ENCODE measurements around the gene KCNQ4. TPM values are rescaled to one million over a fixed set of nuclear protein-coding genes. Genes with fewer than 3 reads are reported as not detected.
A peak's percentile ranks its signal among the peaks of the same experiment; 100 is the strongest.

The KCNQ4 gene
- total RNA-seq, 6 experiments from 2014 or later = 0.05 TPM; not detected in 5

- no peaks in the 10 kb centered on the region for H3K36me3 Mint-ChIP-seq (ENCODE audit: low read depth)
- no peak overlapping the region for H3K4me3 Mint-ChIP-seq
- TF ChIP-seq CTCF (IDR thresholded peaks at IDR 0.05) = peak; percentile 93
- DNase-seq = peak; percentile 64
- no peaks in the 10 kb centered on the region for H3K9me3 Mint-ChIP-seq
- peaks cover 11% of the 10 kb centered on the region for H3K27me3 Mint-ChIP-seq (ENCODE audit: insufficient read depth)
- H3K27ac Mint-ChIP-seq = no peak overlapping the region
- H3K4me1 Mint-ChIP-seq (ENCODE audit: low read depth) = peaks cover 23% of the 10 kb centered on the region
These were observed 65.1 kb downstream of the KCNQ4 start for GRCh38 chr1:40848530-40849189.

GRCh38 chr1:40849801-40850592 lies 66.4 kb downstream of the KCNQ4 start:
- H3K27me3 Mint-ChIP-seq (ENCODE audit: insufficient read depth) = peaks cover 5% of the 10 kb centered on the region
- no peaks in the 10 kb centered on the region for H3K9me3 Mint-ChIP-seq
- DNase-seq = peak; percentile 35
- H3K36me3 Mint-ChIP-seq (ENCODE audit: low read depth) = no peaks in the 10 kb centered on the region
- no peak overlapping the region for H3K4me3 Mint-ChIP-seq
- peaks cover 23% of the 10 kb centered on the region for H3K4me1 Mint-ChIP-seq (ENCODE audit: low read depth)
- no peak overlapping the region for H3K27ac Mint-ChIP-seq
- peak; percentile 97 for TF ChIP-seq CTCF (IDR thresholded peaks at IDR 0.05)

GRCh38 chr1:40851643-40852042 lies 68.1 kb downstream of the KCNQ4 start:
- H3K36me3 Mint-ChIP-seq (ENCODE audit: low read depth) = no peaks in the 10 kb centered on the region
- peaks cover 2% of the 10 kb centered on the region; the same call in 1 of the 2 replicates for H3K27me3 Mint-ChIP-seq (ENCODE audit: insufficient read depth)
- peaks cover 23% of the 10 kb centered on the region for H3K4me1 Mint-ChIP-seq (ENCODE audit: low read depth)

GRCh38 chr1:40853113-40853884 lies 69.7 kb downstream of the KCNQ4 start:
- H3K27me3 Mint-ChIP-seq (ENCODE audit: insufficient read depth) = peaks cover 3% of the 10 kb centered on the region
- H3K36me3 Mint-ChIP-seq (ENCODE audit: low read depth) = no peaks in the 10 kb centered on the region
- peaks cover 12% of the 10 kb centered on the region; the same call in 1 of the 2 replicates for H3K4me1 Mint-ChIP-seq (ENCODE audit: low read depth)
- no peak overlapping the region for H3K27ac Mint-ChIP-seq
- TF ChIP-seq CTCF (IDR thresholded peaks at IDR 0.05) = no peak
- no peaks in the 10 kb centered on the region for H3K9me3 Mint-ChIP-seq
- H3K4me3 Mint-ChIP-seq = no peak overlapping the region
- DNase-seq = no peak

More at GRCh38 chr1:40851643-40852042, 68.1 kb downstream of the KCNQ4 start:
- DNase-seq = no peak
- no peak overlapping the region for H3K27ac Mint-ChIP-seq
- no peak for TF ChIP-seq CTCF (IDR thresholded peaks at IDR 0.05)
- no peak overlapping the region for H3K4me3 Mint-ChIP-seq
- no peaks in the 10 kb centered on the region for H3K9me3 Mint-ChIP-seq

GRCh38 chr1:40853885-40854170 lies 70.2 kb downstream of the KCNQ4 start:
- H3K36me3 Mint-ChIP-seq (ENCODE audit: low read depth) = no peaks in the 10 kb centered on the region
- no peaks in the 10 kb centered on the region for H3K9me3 Mint-ChIP-seq
- no peak for DNase-seq
- no peak overlapping the region for H3K4me3 Mint-ChIP-seq
- H3K27me3 Mint-ChIP-seq (ENCODE audit: insufficient read depth) = peaks cover 5% of the 10 kb centered on the region
- no peak for TF ChIP-seq CTCF (IDR thresholded peaks at IDR 0.05)
- peaks cover 12% of the 10 kb centered on the region; the same call in 1 of the 2 replicates for H3K4me1 Mint-ChIP-seq (ENCODE audit: low read depth)
- H3K27ac Mint-ChIP-seq = no peak overlapping the region
